GM19193 (cell line): ENCODE measurements around the gene TUFM.

Experiments used
- POLR2A ChIP-seq: IDR thresholded peaks from 4 replicates; pipeline ENCODE4 v1.6.1; 2011; ENCODE audit not compliant: insufficient read depth, insufficient read length; ENCODE audit errors: extremely low read depth

The TUFM gene

DNA sequence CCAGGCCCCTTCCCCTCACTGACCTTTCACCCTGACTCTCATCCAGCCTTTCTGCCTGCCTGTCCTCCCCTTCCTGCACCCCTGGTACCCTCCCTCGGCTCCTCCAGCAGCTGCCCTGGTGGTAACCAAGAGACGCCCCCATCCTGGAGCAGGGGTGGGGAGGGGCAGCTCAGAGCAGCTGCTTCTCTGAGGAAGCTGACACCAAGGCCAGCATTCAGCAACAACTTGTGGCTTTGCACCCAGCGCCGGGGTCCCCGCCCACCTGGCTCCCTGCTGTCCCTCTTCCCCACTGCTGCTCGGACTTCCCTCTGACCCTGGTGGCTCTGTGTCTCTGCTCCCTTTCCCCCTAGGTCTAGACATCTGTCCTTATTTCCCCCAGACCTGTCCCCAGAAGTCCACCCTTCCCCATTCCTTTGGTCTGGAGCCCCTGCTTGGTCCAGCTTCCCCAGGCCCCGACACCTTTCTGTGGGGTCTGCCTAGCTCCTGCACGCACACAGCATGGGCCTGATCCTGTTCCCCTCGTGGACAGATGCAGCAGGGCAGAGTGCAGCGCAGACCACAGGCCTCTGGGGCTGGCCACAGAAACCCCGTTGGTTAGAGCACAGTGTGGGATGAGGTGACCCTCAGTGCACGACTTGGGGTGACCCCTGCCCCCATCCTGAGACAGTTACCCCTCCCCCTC is 31.0 kb upstream of the TUFM start:
- TF ChIP-seq POLR2A: no peak

DNA sequence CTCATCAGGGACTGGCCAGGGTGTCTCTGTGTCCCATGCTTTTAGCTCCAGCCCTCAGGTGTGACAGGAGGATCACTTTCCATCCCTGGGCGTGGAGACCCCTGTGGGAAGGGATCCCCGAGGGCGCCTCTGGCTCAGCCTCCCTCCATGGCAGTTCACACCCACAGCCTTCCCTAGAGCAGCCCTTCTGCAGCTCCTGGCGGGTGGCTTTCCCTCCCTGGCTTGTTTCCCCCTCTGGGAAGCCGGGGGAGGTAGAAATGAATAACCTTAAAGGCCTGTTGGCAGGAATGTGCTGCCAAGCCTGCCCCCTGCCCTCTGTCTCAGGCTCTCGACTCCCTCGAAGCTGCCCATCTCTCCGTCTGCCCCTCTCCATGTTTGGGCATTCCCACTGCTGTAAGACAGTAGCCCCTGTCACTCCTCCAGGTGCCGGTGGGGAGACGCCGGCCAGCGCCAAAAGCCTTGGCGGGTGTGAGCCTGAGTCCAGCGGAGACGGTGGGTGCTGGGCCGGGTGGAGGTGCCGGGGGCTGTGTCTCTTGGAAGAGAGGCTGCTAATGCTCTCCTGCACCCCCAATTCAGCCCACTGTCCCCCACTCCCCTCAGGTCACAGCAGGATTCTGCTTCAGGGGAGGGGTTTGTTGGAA is 30.0 kb upstream of the TUFM start:
- no peak for TF ChIP-seq POLR2A

DNA sequence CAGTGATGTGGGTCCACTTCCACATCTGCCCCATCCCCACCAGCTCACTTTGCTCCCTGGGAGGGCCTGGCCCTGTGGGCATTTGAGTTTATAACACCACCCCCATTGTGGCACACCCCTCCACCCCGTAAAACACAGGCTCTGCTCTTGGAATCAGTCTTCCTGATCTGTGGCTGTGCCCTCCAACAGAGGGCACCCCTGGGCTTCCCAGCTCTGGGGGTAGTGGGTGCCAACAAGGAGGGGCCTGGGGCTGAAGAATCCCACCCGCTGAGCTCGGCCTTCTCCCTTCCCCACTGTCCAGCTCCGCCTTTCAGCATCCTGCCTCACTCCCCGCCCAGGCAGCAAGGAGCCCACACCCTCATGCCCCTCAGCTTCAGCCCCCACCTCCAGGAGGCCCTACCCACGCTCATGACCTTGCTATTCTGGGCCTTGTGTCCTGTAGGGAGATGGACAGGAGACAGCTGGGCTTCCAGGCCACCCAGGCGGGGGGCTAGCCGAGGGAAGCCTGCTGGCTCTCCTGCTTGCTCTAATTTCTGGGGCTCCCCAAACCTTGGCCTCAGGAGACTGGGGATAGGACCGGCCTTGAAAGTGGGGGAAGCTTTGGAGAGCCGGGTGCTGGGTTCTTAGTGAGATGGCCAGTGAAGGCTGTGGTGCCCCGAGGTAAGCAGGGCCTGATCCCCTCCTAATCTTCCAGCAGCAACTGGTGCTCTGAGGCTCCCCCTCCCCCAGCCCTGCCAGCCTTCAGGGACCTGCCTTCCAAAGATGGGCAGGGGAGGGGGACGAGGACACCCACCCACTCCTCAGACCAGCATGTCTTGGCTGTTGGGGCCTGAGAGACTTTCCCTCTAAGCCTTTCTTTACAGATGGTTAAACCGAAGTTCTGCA is 29.2 kb upstream of the TUFM start:
- TF ChIP-seq POLR2A: no peak

DNA sequence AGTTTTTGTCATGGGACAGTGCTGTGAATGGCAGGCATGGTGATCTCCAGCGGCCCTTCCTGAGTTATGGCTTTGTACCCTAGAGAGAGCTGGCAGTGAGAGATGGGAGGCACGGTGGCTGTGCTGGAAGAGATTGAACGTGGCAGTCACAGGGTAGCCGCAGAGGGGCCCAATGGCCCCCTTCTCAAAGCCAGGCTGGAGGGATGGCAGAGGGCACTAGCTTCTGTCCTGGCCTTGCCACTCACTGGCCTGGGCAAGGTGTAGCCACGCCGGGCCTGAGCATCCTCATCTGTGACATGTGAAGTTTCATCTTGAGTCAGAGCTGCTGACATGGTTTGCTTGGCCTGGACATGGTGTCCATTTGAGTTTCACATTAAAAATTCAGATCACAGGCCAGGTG is 28.3 kb upstream of the TUFM start:
- no peak for TF ChIP-seq POLR2A

DNA sequence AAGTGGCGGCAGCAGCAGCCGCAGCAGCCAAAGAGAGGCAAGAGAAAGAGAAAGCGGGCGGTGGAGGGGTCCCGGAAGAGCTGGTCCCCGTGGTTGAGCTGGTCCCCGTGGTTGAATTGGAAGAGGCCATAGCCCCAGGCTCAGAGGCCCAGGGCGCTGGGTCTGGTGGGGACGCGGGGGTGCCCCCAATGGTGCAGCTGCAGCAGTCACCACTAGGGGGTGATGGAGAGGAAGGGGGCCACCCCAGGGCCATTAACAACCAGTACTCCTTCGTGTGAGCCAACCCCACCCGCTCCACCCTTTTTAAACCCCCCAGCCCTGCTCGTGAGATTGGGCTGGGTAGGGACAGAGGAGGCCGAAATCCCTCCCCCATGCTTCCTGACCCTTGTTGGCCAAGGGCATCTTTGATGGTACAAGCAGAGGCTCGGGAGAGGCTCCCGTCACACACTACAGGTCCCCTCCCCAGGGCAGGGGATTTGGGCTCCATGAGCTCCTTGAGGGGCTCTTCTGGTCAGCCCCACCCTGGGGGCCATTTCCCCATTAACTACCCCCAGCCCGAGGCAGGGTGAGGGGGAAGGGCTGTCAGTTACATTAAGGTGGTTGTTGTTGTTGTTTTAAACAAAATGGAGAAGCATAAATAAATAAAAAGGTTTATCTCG is 27.5 kb upstream of the TUFM start:
- TF ChIP-seq POLR2A: no peak

DNA sequence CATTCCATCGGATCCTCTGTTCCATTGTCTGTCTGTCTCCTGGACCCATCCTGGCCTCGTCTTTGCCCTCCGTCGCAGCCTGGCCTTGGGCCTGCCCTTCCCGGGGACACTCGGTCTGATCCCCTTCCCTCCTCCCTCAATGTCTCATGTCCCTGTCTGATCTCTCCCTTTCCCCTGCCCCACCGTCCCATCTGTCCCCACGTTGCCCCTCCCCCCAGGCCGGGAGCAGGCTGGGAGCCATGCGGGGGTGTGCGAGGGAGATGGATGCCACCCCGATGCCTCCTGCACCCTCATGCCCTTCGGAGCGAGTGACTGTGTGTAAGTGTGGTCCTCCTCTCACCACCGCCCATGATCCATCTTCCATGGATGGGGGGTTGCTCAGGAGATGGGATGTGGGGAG is 26.8 kb upstream of the TUFM start:
- TF ChIP-seq POLR2A: no peak

DNA sequence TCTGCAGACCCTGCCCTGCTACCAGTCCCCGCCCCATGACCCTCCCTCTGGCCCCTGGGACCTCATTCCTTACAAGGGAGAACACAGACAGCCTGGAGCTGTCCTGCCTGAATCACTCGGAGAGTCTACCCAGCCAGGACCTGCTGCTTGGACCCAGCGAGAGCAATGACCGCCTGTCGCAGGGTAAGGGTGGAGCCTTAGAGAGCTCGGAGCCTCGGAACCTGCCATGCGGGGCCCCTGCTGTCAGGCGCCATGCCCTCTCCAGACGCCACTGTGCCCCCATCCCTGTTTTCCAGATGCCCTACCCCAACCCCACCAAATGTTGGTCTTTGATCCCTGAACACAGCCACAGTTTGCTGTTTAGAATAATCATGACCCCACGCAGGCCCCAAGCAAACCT is 23.1 kb upstream of the TUFM start:
- no peak for TF ChIP-seq POLR2A

DNA sequence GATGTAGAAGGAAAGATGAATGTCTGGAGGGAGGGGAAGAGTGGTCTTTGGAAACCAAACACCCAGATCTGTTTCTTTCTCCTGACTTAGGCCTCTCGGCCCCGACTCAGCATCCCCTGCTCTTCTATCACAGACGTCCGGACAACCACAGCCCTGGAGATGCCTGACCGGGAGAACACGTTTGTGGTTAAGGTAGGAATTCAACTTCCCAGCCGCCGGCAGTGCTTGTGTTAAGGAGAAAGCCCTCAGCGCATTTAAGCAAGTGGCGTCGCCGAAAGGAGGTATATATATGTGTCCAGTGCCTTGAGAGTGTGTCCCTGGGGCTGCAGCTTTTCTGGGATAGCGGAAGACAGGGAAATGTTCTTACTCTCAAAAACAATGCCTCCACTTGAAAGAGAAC is 21.1 kb upstream of the TUFM start:
- TF ChIP-seq POLR2A: no peak

DNA sequence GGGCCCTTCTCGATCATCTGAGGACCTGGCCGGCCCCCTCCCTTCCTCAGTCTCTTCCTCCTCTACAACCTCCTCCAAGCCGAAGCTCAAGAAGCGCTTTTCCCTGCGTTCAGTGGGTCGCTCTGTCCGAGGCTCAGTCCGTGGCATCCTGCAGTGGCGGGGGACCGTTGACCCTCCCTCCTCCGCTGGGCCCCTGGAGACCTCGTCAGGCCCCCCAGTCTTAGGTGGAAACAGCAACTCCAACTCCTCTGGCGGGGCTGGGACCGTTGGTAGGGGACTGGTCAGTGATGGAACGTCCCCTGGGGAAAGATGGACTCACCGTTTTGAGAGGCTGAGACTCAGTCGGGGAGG is 20.3 kb upstream of the TUFM start:
- TF ChIP-seq POLR2A: no peak

DNA sequence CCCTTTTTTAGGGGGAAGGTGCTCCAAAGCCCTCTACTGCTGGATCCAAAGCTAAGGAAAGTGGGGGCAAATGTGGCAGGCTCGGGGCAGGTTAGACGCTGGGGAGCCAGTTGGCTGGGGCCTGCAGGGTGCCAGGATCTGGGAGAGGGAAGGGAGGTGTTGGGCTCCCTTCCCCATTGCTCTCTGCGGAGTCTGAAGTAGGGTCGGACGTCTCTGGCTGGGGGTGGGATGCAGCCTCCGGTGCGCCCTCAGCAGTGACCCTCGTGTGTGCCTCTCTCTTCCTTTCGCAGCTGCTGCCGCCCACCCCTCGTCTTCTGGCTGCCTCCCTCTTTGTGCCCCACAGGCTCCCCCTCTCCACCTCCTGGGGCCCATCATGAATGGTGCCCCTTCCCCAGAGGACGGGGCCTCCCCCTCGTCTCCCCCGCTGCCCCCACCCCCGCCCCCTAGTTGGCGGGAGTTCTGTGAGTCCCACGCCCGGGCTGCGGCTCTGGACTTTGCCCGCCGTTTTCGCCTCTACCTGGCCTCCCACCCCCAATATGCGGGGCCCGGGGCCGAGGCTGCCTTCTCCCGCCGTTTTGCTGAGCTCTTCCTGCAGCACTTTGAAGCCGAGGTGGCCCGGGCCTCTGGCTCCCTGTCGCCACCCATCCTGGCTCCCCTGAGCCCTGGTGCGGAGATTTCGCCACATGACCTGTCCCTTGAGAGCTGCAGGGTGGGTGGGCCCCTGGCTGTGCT is 19.7 kb upstream of the TUFM start:
- TF ChIP-seq POLR2A: no peak

DNA sequence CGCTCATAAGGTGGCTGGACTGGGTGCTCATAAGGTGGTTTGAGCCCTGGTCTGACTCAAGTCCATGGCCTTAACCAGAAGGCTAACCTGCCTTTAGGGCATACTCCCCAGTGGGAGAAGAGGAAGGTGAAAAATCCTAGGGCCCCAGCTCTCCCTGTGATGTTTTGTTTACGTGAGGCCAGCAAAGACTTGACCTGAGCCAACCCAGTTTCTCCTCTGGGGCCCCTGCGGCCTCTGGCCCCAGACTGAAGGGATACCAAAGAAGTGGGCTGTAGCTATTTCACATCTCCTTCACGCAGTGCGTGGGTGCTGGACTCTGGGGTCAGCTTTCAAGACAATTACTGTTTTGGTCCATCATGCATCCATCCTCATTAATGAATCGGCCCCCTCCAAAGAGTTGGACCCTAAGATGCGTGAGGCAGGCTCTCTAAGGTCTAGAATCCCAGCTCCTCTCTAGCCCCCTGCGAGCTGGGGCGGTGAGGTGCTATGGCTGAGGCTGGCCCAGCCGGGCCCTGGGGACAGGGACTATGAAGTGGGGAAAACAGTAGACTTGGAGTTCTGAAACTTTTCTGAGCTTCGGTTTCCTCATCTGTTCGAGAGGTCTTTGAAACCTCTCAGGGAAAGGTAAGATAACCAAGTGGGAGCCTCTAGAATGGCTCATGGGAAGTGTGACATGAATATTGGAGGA is 19.0 kb upstream of the TUFM start:
- TF ChIP-seq POLR2A: no peak

DNA sequence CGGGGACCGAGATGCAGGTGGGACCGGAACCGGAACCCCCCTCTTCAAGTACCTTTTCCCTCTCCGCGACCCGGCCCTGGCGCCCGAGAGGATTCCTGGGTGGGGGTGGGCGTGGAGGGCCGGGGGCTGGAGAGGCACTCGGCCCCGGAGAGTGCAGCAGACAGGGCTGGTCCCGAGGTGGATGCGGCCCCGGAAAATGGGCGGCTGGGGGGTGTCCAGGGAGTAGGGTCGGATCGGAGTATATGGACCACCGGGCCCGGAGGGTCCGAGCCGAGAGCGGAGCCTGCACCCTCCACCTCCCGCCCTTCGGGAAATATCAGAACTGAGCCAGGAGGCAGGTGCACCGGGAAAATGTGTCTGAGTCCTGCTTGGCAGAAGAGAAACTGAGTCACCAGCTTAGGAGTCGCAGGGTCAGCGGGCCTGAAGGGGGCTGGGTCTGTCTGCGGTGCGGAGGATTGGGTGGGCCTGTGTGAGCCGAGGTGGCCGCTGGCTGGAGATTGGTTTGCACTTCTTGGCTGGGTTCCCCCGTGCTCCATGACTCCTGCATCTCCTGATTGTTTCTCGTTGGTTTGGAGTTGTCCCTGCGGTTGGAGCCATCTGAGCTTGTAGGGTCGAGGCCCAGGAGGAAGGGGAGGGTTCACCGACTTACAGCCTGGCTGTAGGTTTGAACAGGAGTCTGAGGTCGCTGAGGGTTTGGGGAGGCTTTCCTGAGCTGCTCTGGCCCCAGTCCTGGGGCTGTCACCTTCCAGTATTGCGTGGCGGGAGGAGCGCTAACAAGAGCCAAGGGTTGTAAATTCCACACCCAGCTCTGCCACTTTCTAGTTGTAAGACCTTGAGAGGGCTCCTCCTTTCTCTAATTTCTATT is 18.0 kb upstream of the TUFM start:
- TF ChIP-seq POLR2A: no peak

DNA sequence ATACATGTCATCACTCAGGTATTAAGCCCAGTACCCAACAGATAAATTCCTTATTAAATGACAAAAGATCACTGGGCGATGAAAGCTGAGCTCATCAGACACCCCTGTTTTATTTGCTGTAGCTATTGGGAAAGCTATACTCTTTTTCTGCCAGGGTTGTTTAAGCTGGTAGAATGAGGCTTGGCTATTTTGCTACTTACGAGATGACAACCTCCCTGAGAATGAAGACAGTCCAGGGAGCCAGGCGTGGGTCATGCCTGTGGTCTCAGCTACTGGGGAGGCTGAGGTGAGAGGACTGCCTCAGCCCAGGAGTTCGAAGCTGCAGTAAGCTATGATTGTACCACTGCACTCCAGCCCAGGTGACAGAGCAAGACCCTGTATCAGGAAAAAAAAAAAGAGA is 13.2 kb upstream of the TUFM start:
- no peak for TF ChIP-seq POLR2A

DNA sequence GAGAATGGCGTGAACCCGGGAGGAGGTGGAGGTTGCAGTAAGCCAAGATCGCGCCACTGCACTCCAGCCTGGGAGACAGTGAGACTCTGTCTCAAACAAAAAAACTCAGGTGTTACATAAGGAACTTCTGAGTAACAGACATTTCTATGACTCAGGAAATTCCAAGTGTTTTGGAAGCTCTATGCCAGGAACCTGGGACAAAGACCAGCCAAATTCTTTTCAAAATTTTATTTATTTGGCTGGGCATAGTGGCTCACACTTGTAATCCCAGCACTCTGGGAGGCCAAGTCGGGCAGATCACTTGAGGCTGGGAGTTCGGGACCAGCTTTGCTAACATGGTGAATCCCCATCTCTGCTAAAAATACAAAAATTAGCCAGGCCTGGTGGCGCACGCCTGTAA is 12.3 kb upstream of the TUFM start:
- TF ChIP-seq POLR2A: no peak

DNA sequence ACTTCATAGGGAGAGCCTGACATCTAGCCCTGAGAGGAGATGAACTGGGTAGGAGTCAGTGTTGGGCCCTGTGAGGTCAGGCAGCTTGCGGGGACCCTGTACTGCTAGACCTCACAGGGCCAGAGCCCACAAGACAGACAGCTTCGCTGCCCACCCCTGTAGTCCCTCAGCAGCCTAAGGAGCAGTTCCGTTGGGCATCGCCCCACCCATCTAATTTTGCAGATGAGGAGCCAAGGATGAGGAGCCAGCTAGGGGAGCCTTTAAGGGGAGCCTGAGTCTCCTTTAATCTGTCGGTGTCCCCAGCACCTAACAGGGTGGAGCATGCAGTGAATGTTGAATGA is 755 bp upstream of the TUFM start:
- no peak for TF ChIP-seq POLR2A
